Tibial nerve (tissue), 4 donors: ENCODE measurements around the gene LSP1. TPM values are rescaled to one million over a fixed set of nuclear protein-coding genes. Genes with fewer than 3 reads are reported as not detected.

Experiments used
- DNase-seq, 2 donors: peaks; one replicate each; pipeline ENCODE4 v3.0.0-alpha.2; 2019; ENCODE audit warnings: low spot score in 2 of 2
- H3K27ac ChIP-seq, 4 donors: fragments of 200-600 bp; sonication (generic) in 3 of 4; one replicate each; pipeline ENCODE4 v1.5.1; 2017 to 2019; ENCODE audit warnings: mild to moderate bottlenecking in 1 of 4
- H3K27me3 ChIP-seq, 2 donors: fragments of 200-600 bp; sonication (generic) in 1 of 2; one replicate each; pipeline versions ENCODE4 v1.5.1 to v1.6.0; 2017 to 2019
- H3K36me3 ChIP-seq, 3 donors: fragments of 200-600 bp; sonication (generic); one replicate each; pipeline ENCODE4 v1.5.1; 2018 to 2019
- H3K4me1 ChIP-seq, 4 donors: fragments of 200-600 bp; sonication (generic) in 3 of 4; one replicate each; pipeline ENCODE4 v1.5.1; 2017 to 2019
- H3K4me3 ChIP-seq, 4 donors: fragments of 200-600 bp; sonication (generic) in 3 of 4; one replicate each; pipeline ENCODE4 v1.5.1; 2017 to 2019; ENCODE audit warnings: mild to moderate bottlenecking in 1 of 4, moderate library complexity in 1 of 4
- H3K9me3 ChIP-seq, 4 donors: fragments of 200-600 bp; sonication (generic) in 3 of 4; one replicate each; pipeline ENCODE4 v1.5.1; 2017 to 2019
- CTCF ChIP-seq, 5 experiments: fragments of 200-600 bp in 3 of 5; fragments of 450-650 bp in 2 of 5; sonication (generic) in 3 of 5; IDR thresholded peaks; one replicate each; pipeline ENCODE4 v1.5.1; 2016 to 2019; ENCODE audit warnings: antibody characterized with exemption in 5 of 5, mild to moderate bottlenecking in 3 of 5, moderate library complexity in 2 of 5
- EP300 ChIP-seq, 2 donors: sonication (generic); formaldehyde crosslinking; IDR thresholded peaks; one replicate each; pipeline ENCODE4 v1.6.1; 2017; ENCODE audit warnings: antibody characterized with exemption in 2 of 2, mild to moderate bottlenecking in 1 of 2
- POLR2A ChIP-seq, 2 donors: fragments of 450-650 bp; IDR thresholded peaks; one replicate each; pipeline ENCODE4 v1.6.1; 2017; ENCODE audit warnings: antibody characterized with exemption in 2 of 2, mild to moderate bottlenecking in 2 of 2, moderate library complexity in 2 of 2
- WGBS, 2 donors: methylation state at CpG; one replicate each; pipeline ENCODE4 v1.1.5; 2018; 5-methylcytosine and 5-hydroxymethylcytosine counted together
- total RNA-seq, 4 donors: library from RNA; depleted of rRNA; stranded (reverse); fragments of >200 nt; gene quantifications; one replicate each; pipeline ENCODE4 v1.1.0, GENCODE V29; 2016

Gene LSP1
- total RNA-seq, 4 donors from 2014 or later = 36.9 to 69.0 (median 50.2) TPM

- no peaks in the 10 kb centered on the region for H3K27me3 ChIP-seq
- H3K9me3 ChIP-seq = peaks cover 0 to 13% (median 0%) of the 10 kb centered on the region in 4 donors
- TF ChIP-seq CTCF (IDR thresholded peaks at IDR 0.05) = no peak
- no peak for TF ChIP-seq EP300 (IDR thresholded peaks at IDR 0.05)
- no peak for TF ChIP-seq POLR2A (IDR thresholded peaks at IDR 0.05)
- no peak for DNase-seq
- no peak overlapping the region for H3K4me3 ChIP-seq
- H3K27ac ChIP-seq = peak overlapping the region in 1 of 4 donors; percentile 91
- H3K4me1 ChIP-seq = peaks cover 0 to 52% (median 31%) of the 10 kb centered on the region in 4 donors
- 75 to 98% methylated on average over 4 to 7 of the region's 8 CpGs for WGBS, 2 donors
- no peaks in the 10 kb centered on the region for H3K36me3 ChIP-seq
These were observed 30.1 kb upstream of the LSP1 start for GRCh38 chr11:1822648-1823375.

- WGBS, 2 donors = 91 to 94% methylated on average over 6 to 17 of the region's 19 CpGs
- DNase-seq = no peak
These were observed 29.3 kb upstream of the LSP1 start for GRCh38 chr11:1823376-1824220.

GRCh38 chr11:1824221-1825038 is 28.5 kb upstream of the LSP1 start:
- no peak for DNase-seq
- TF ChIP-seq EP300 (IDR thresholded peaks at IDR 0.05) (no peak), POLR2A (IDR thresholded peaks at IDR 0.05) (no peak), CTCF (IDR thresholded peaks at IDR 0.05) (no peak)
- H3K36me3 ChIP-seq = no peaks in the 10 kb centered on the region
- H3K4me1 ChIP-seq = peaks cover 0 to 68% (median 34%) of the 10 kb centered on the region in 4 donors
- no peaks in the 10 kb centered on the region for H3K9me3 ChIP-seq
- no peak overlapping the region for H3K4me3 ChIP-seq
- peak overlapping the region in 3 of 4 donors; percentile 50 to 91 (median 90) for H3K27ac ChIP-seq
- 92 to 93% methylated on average over 18 of the region's 23 CpGs for WGBS, 2 donors
- H3K27me3 ChIP-seq = no peaks in the 10 kb centered on the region

More at GRCh38 chr11:1823376-1824220, 29.3 kb upstream of the LSP1 start:
- Histone ChIP-seq H3K36me3 (no peaks in the 10 kb centered on the region), H3K27me3 (no peaks in the 10 kb centered on the region), H3K4me1 (peaks cover 0 to 60% (median 33%) of the 10 kb centered on the region in 4 donors), H3K4me3 (no peak overlapping the region), H3K27ac (peak overlapping the region in 1 of 4 donors; percentile 91), H3K9me3 (peaks cover 0 to 7% (median 0%) of the 10 kb centered on the region in 4 donors)
- TF ChIP-seq POLR2A (IDR thresholded peaks at IDR 0.05) (no peak), EP300 (IDR thresholded peaks at IDR 0.05) (no peak), CTCF (IDR thresholded peaks at IDR 0.05) (no peak)

- no peak for DNase-seq
- Histone ChIP-seq H3K9me3 (no peaks in the 10 kb centered on the region), H3K4me3 (no peak overlapping the region), H3K4me1 (peaks cover 0 to 76% (median 38%) of the 10 kb centered on the region in 4 donors), H3K36me3 (no peaks in the 10 kb centered on the region), H3K27me3 (no peaks in the 10 kb centered on the region), H3K27ac (peak overlapping the region; percentile 50 to 91 (median 82))
- WGBS, 2 donors = 36 to 44% methylated on average over 20 to 23 of the region's 26 CpGs
- peak; percentile 23 to 79 (median 77) for TF ChIP-seq CTCF (IDR thresholded peaks at IDR 0.05)
- TF ChIP-seq EP300 (IDR thresholded peaks at IDR 0.05) = peak in 1 of 2 donors; percentile 33
- TF ChIP-seq POLR2A (IDR thresholded peaks at IDR 0.05) = no peak
These were observed 27.7 kb upstream of the LSP1 start for GRCh38 chr11:1825039-1825740.
